Retinal pigment epithelial cell (primary cell): Measurements from ENCODE around the gene RPLP2.
A peak's percentile ranks its signal among the peaks of the same experiment; 100 is the strongest.

Experiments
- DNase-seq: peaks from one replicate; pipeline ENCODE4 v3.0.0-alpha.2; 2010; ENCODE audit warnings: low read depth
- H3K4me3 ChIP-seq: 2 replicates; pipeline ENCODE4 v1.5.1; 2011; ENCODE audit warnings: mild to moderate bottlenecking, low read length, control low read depth, moderate library complexity
- CTCF ChIP-seq: conservative IDR thresholded peaks from 2 replicates; pipeline ENCODE4 v1.5.1; 2011; ENCODE audit warnings: low read depth, low read length, control low read depth, inconsistent platforms

Gene RPLP2

GRCh38 chr11:855796-856195, 46.0 kb downstream of the RPLP2 start:
- no peak for TF ChIP-seq CTCF
- DNase-seq = no peak
- H3K4me3 ChIP-seq = no peak overlapping the region

GRCh38 chr11:856397-856796, 46.6 kb downstream of the RPLP2 start:
- TF ChIP-seq CTCF = no peak
- no peak overlapping the region for H3K4me3 ChIP-seq
- DNase-seq = no peak

GRCh38 chr11:858053-858761, 48.4 kb downstream of the RPLP2 start:
- no peak for TF ChIP-seq CTCF
- no peak for DNase-seq
- no peak overlapping the region for H3K4me3 ChIP-seq

GRCh38 chr11:858762-859339, 49.1 kb downstream of the RPLP2 start:
- H3K4me3 ChIP-seq = peak overlapping the region; percentile 53
- DNase-seq = no peak
- no peak for TF ChIP-seq CTCF

- H3K4me3 ChIP-seq = peak overlapping the region; percentile 53
- peak; percentile 93 for DNase-seq
- no peak for TF ChIP-seq CTCF
These were observed 49.8 kb downstream of the RPLP2 start for GRCh38 chr11:859394-860131.

- no peak for TF ChIP-seq CTCF
- no peak for DNase-seq
- peak overlapping the region; percentile 27 for H3K4me3 ChIP-seq
These were observed 50.7 kb downstream of the RPLP2 start for GRCh38 chr11:860234-861104.
